Transverse colon (tissue), 4 donors: ENCODE results near the gene IL1RAPL1. TPM values are rescaled to one million over a fixed set of nuclear protein-coding genes. Genes with fewer than 3 reads are reported as not detected.

ENCODE experiments used
- DNase-seq: peaks from one replicate; pipeline ENCODE4 v3.0.0-alpha.2; 2019
- H3K27ac ChIP-seq, 4 donors: fragments of 200-600 bp; sonication (generic); 2 replicates each; pipeline ENCODE4 v1.5.1; 2016 to 2018; ENCODE audit warnings: inconsistent platforms in 4 of 4
- H3K27me3 ChIP-seq: fragments of 200-600 bp; sonication (generic); 2 replicates; pipeline ENCODE4 v1.5.1; 2017; ENCODE audit warnings: inconsistent platforms
- H3K36me3 ChIP-seq, 4 donors: fragments of 200-600 bp; sonication (generic); 2 replicates each; pipeline ENCODE4 v1.5.1; 2017 to 2019; ENCODE audit warnings: inconsistent platforms in 4 of 4
- H3K4me1 ChIP-seq, 4 donors: fragments of 200-600 bp; sonication (generic); 2 replicates each; pipeline ENCODE4 v1.5.1; 2017 to 2020; ENCODE audit warnings: inconsistent platforms in 4 of 4
- H3K4me3 ChIP-seq, 4 donors: fragments of 200-600 bp; sonication (generic); 1 replicate in 1 of 4; 2 replicates in 3 of 4; pipeline versions ENCODE4 v1.5.1 to v1.6.1; 2017 to 2019; ENCODE audit warnings: inconsistent platforms in 4 of 4
- H3K9me3 ChIP-seq, 2 donors: fragments of 200-600 bp; sonication (generic); 2 replicates each; pipeline ENCODE4 v1.5.1; 2017 to 2019; ENCODE audit warnings: inconsistent platforms in 2 of 2
- EP300 ChIP-seq: sonication (generic); formaldehyde crosslinking; IDR thresholded peaks from one replicate; pipeline ENCODE4 v1.6.1; 2017; ENCODE audit warnings: antibody characterized with exemption, low read depth
- POLR2A ChIP-seq: fragments of 450-650 bp; IDR thresholded peaks from one replicate; pipeline ENCODE4 v1.6.1; 2016; ENCODE audit warnings: antibody characterized with exemption, mild to moderate bottlenecking, moderate library complexity
- POLR2AphosphoS5 ChIP-seq, 3 donors: sonication (generic); formaldehyde crosslinking; IDR thresholded peaks; one replicate each; pipeline ENCODE4 v1.6.1; 2016; ENCODE audit warnings: antibody characterized with exemption in 3 of 3
- WGBS, 2 donors: methylation state at CpG; one replicate each; pipeline ENCODE4 v1.1.5; 2018; ENCODE audit warnings: low coverage in 1 of 2; 5-methylcytosine and 5-hydroxymethylcytosine counted together
- in situ Hi-C, 4 donors: fragments of 200-750 bp; cut with MboI; loops; one replicate each; pipeline versions ENCODE4 v1.15.0 to v1.15.1; 2017; ENCODE audit warnings: low sequenced_read_pairs in 3 of 4, low pct_ligation_motif_present in 1 of 4, low pct_unique_long_range_greater_than_20kb in 1 of 4
- intact Hi-C: fragments of 100-400 bp; cut with DNase I; formaldehyde crosslinking; loops from one replicate; pipeline ENCODE4 v1.15.1; 2023; ENCODE audit warnings: low total_unique reads
- total RNA-seq, 4 donors: library from RNA; depleted of rRNA; stranded (reverse); fragments of >200 nt; gene quantifications; one replicate each; pipeline ENCODE4 v1.1.0, GENCODE V29; 2016
- TF ChIP-seq, protein P1 (sequence below), 5 experiments: fragments of 200-600 bp in 3 of 5; fragments of 450-650 bp in 2 of 5; sonication (generic) in 3 of 5; IDR thresholded peaks; 1 replicate in 2 of 5; 2 replicates in 3 of 5; pipeline ENCODE4 v1.5.1; 2016 to 2017; ENCODE audit warnings: antibody characterized with exemption in 5 of 5, inconsistent platforms in 3 of 5, mild to moderate bottlenecking in 2 of 5, moderate library complexity in 1 of 5

Gene IL1RAPL1
- total RNA-seq, 4 donors from 2014 or later: 0.14 to 0.32 (median 0.20) TPM; not detected in 1

GRCh38 chrX:29547877-29548276 is 960.6 kb downstream of the IL1RAPL1 start:
- Histone ChIP-seq H3K36me3 (no peaks in the 10 kb centered on the region), H3K9me3 (no peaks in the 10 kb centered on the region), H3K27ac (no peak overlapping the region), H3K27me3 (no peaks in the 10 kb centered on the region), H3K4me1 (no peaks in the 10 kb centered on the region), H3K4me3 (no peak overlapping the region)
- TF ChIP-seq, protein P1, sequence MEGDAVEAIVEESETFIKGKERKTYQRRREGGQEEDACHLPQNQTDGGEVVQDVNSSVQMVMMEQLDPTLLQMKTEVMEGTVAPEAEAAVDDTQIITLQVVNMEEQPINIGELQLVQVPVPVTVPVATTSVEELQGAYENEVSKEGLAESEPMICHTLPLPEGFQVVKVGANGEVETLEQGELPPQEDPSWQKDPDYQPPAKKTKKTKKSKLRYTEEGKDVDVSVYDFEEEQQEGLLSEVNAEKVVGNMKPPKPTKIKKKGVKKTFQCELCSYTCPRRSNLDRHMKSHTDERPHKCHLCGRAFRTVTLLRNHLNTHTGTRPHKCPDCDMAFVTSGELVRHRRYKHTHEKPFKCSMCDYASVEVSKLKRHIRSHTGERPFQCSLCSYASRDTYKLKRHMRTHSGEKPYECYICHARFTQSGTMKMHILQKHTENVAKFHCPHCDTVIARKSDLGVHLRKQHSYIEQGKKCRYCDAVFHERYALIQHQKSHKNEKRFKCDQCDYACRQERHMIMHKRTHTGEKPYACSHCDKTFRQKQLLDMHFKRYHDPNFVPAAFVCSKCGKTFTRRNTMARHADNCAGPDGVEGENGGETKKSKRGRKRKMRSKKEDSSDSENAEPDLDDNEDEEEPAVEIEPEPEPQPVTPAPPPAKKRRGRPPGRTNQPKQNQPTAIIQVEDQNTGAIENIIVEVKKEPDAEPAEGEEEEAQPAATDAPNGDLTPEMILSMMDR (IDR thresholded peaks at IDR 0.05): no peak
- TF ChIP-seq EP300 (no peak), POLR2A (no peak), POLR2AphosphoS5 (IDR thresholded peaks at IDR 0.05) (no peak)
- no peak for DNase-seq
- intact Hi-C loops: no loop called here
- in situ Hi-C loops: no loop called here
- 62 to 80% methylated on average over 4 of the region's 4 CpGs for WGBS, 2 donors

GRCh38 chrX:29553542-29553941 is 966.3 kb downstream of the IL1RAPL1 start:
- WGBS, 2 donors: 61% methylated on average over 1 of the region's 1 CpG; no CpG with 5 or more reads in 1 of the 2 donors
- no peak for DNase-seq
- Histone ChIP-seq H3K27ac (no peak overlapping the region), H3K36me3 (no peaks in the 10 kb centered on the region), H3K4me3 (no peak overlapping the region), H3K9me3 (no peaks in the 10 kb centered on the region), H3K27me3 (no peaks in the 10 kb centered on the region), H3K4me1 (no peaks in the 10 kb centered on the region)
- intact Hi-C loops: no loop called here
- in situ Hi-C loops: no loop called here
- TF ChIP-seq POLR2A (no peak), POLR2AphosphoS5 (IDR thresholded peaks at IDR 0.05) (no peak)

DNA sequence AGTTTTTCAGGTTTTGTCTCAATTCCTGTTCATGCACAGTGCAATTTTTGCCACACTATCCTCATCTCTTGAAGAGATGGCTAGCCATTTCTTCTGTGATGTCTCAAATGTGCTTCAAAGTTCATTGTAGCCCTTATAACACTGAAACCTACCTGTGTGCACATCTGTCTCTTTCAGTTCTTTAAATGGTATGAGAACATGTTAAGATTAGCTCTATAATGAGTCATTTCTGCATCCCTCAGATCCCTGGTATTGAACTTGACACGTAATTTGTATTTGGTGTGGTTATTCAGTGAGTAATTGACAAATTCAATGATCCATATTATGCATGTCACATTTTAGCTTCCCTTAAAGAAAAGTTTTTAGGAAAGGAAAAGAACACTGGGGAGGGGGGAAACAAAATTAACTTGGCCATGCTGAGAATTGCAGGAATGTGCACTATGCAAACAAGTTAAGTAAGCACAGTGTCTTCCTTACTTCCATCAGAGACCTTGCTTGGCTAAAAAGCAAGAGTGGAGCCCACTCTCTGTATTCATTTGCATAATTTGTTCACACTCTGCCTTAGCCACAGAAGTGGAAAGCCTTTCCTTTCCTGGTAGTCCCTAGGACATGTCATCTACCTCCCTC is 968.3 kb downstream of the IL1RAPL1 start:
- H3K9me3 ChIP-seq: no peaks in the 10 kb centered on the region
- no peaks in the 10 kb centered on the region for H3K4me1 ChIP-seq
- H3K36me3 ChIP-seq: no peaks in the 10 kb centered on the region
- in situ Hi-C loops: no loop called here
- H3K27me3 ChIP-seq: no peaks in the 10 kb centered on the region
- H3K4me3 ChIP-seq: no peak overlapping the region
- DNase-seq: no peak
- H3K27ac ChIP-seq: no peak overlapping the region
- no peak for TF ChIP-seq POLR2A
- TF ChIP-seq, protein P1 (IDR thresholded peaks at IDR 0.05): no peak
- no peak for TF ChIP-seq EP300
- TF ChIP-seq POLR2AphosphoS5 (IDR thresholded peaks at IDR 0.05): no peak
- WGBS, 2 donors: 61% methylated on average over 1 of the region's 1 CpG; no CpG with 5 or more reads in 1 of the 2 donors
- intact Hi-C loops: no loop called here

DNA sequence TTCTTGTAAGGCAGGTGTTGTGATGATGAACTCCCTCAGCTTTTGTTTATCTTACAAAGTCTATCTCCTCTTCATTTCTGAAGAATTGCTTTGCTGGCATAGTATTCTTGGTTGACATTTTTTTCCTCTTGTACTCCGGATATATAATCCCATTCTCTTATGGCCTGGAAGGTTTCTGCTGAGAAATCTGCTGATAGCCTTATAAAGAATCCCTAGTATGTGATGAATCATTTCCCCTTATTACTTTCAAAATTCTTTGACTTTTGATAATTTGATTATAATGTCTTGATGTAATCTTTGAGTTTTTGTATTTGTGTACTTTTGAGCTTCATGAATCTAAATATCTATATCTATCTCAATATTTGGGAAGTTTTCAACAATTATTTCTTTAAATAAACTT is 972.8 kb downstream of the IL1RAPL1 start:
- Histone ChIP-seq H3K4me3 (no peak overlapping the region), H3K9me3 (no peaks in the 10 kb centered on the region), H3K27ac (no peak overlapping the region), H3K27me3 (no peaks in the 10 kb centered on the region), H3K36me3 (no peaks in the 10 kb centered on the region), H3K4me1 (no peaks in the 10 kb centered on the region)
- DNase-seq: no peak
- in situ Hi-C loops (no loop called here), intact Hi-C loops (no loop called here)
- 91 to 100% methylated on average over 1 of the region's 1 CpG for WGBS, 2 donors
- TF ChIP-seq EP300 (no peak), POLR2AphosphoS5 (IDR thresholded peaks at IDR 0.05) (no peak), POLR2A (no peak)
- TF ChIP-seq, protein P1 (IDR thresholded peaks at IDR 0.05): no peak

DNA sequence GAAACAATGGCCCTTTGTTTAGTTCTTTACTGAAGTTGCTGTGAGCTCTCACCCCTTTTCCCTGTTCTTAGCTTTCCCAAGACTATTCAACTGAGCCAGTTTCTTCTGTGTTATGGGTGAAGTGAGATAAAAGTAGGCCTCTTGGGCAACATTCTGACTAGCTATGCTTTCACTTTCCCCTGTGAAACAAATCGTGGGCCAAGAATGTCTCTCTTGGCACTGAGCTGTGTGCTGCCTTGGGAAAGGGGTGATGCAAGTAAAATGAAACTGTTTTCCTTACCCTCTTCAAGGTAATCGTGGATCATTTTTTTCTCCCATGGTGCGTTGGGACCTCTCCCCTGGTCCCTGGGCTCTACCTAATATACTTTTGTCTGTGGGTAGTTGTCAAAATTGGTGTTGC is 974.2 kb downstream of the IL1RAPL1 start:
- Histone ChIP-seq H3K36me3 (no peaks in the 10 kb centered on the region), H3K4me3 (no peak overlapping the region), H3K9me3 (no peaks in the 10 kb centered on the region), H3K27me3 (no peaks in the 10 kb centered on the region), H3K27ac (no peak overlapping the region), H3K4me1 (no peaks in the 10 kb centered on the region)
- DNase-seq: no peak
- 59 to 80% methylated on average over 1 to 3 of the region's 3 CpGs for WGBS, 2 donors
- intact Hi-C loops (no loop called here), in situ Hi-C loops (no loop called here)
- no peak for TF ChIP-seq POLR2A
- TF ChIP-seq, protein P1 (IDR thresholded peaks at IDR 0.05): no peak
- TF ChIP-seq POLR2AphosphoS5 (IDR thresholded peaks at IDR 0.05): no peak
- no peak for TF ChIP-seq EP300
